Motor neuron (in vitro differentiated cells): ENCODE data around the gene FCRL6. TPM values are rescaled to one million over a fixed set of nuclear protein-coding genes. Genes with fewer than 3 reads are reported as not detected.

ENCODE experiments used
- ATAC-seq, 8 experiments: fragments of 200-7000 bp; cut with Tn5 transposase; replicated peaks in 6 of 8; 2 replicates each; pipeline ENCODE4 v1.8.0; 2021; ENCODE audit warnings: mild to moderate bottlenecking in 8 of 8, moderate library complexity in 8 of 8
- H3K27ac ChIP-seq, 2 donors: fragments of 250-450 bp; sonication (Bioruptor Pico); 2 replicates each; pipeline ENCODE4 v1.9.0; 2021; ENCODE audit warnings: antibody characterized with exemption in 2 of 2, mild to moderate bottlenecking in 2 of 2, moderate library complexity in 1 of 2
- H3K4me1 ChIP-seq, 2 donors: fragments of 250-450 bp; sonication (Bioruptor Pico); replicated peaks in 1 of 2; 2 replicates each; pipeline ENCODE4 v1.6.1; 2021; ENCODE audit warnings: antibody characterized with exemption in 2 of 2, mild to moderate bottlenecking in 2 of 2, moderate library complexity in 1 of 2
- H3K4me3 ChIP-seq, 5 donors: fragments of 250-450 bp; sonication (Bioruptor Pico); 2 replicates each; pipeline ENCODE4 v1.9.0; 2021; ENCODE audit warnings: antibody characterized with exemption in 5 of 5, mild to moderate bottlenecking in 5 of 5, moderate library complexity in 4 of 5
- WGBS, 10 experiments: fragments of 450-650 bp; shearing (Covaris generic); methylation state at CpG; one replicate each; pipeline ENCODE4 v1.0.0; 2022; 5-methylcytosine and 5-hydroxymethylcytosine counted together
- in situ Hi-C, 9 experiments: fragments of 400-800 bp; cut with MboI; loops; one replicate each; pipeline ENCODE4 v1.15.0; 2021; ENCODE audit warnings: low sequenced_read_pairs in 9 of 9, low pct_unique_long_range_greater_than_20kb in 2 of 9; ENCODE audit not compliant: unreplicated experiment in 9 of 9
- total RNA-seq, 8 experiments: library from RNA; unstranded; fragments of 300-600 nt; gene quantifications; 2 replicates each; pipeline versions ENCODE4 v1.2.3 to v1.2.4, GENCODE V29; 2022

FCRL6 gene, protein sequence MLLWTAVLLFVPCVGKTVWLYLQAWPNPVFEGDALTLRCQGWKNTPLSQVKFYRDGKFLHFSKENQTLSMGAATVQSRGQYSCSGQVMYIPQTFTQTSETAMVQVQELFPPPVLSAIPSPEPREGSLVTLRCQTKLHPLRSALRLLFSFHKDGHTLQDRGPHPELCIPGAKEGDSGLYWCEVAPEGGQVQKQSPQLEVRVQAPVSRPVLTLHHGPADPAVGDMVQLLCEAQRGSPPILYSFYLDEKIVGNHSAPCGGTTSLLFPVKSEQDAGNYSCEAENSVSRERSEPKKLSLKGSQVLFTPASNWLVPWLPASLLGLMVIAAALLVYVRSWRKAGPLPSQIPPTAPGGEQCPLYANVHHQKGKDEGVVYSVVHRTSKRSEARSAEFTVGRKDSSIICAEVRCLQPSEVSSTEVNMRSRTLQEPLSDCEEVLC
- total RNA-seq: 1 to 10 TPM in 1 of 8 experiments, under 1 TPM in 2, not detected in 5; 0.27 to 1.0 (median 0.42) TPM

DNA sequence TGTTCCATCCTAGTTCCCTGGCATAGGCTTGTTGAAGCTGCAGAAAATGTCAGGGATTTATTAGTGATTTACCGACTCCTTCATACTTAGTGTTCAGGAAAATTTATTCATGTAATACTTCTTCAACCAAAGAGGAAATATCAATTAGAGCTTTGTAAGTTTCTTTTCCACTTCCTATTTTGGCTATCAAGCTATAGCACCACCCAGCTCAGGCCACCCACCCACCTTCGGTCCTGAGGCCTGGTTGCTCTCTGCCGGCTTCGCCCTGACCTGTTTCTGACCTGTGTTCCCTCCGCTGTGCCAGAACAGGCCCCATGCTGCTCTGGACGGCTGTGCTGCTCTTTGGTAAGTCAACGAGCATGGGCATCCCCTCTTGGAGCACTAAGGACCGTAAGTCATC lies at the start of gene FCRL6:
Gene FCRL6 (plus strand): TSS at position 250 of the 400 bp plus-strand sequence. CDS start 65 bp downstream, at position 315.
- no peaks in the 10 kb centered on the region for H3K4me1 ChIP-seq
- no peak within 1 kb of the TSS for H3K27ac ChIP-seq
- in situ Hi-C loops: loop anchor here in 1 of 9 experiments (10.0 kb wide), 1 partner anchor 93 kb away; no protein-coding TSS in a partner anchor
- WGBS, 10 experiments: 59 to 93% (median 73%) methylated on average over 1 to 8 of the region's 8 CpGs; no CpG with 5 or more reads in 2 of the 10 experiments
- ATAC-seq: no peak
- H3K4me3 ChIP-seq: no peak within 1 kb of the TSS

DNA sequence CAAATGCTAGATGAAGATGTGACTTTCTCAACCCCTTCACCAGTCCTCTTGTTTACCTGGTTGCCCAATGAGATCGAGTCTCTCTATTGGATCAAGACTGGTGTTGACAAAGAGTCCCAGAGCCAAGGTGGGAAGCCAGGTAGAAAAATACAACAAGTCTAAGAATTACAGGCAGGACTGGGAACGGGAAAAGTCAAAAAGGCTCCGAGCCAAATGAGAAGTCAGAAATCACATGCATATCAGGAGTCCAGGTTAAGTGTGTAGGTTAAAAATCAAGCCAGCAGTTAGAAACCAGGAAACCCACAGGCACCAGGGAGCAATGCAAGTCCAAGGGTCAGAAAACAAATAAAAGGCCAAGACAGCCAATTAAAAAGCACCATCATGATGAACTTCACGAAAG lies 48.8 kb upstream of the FCRL6 start:
- in situ Hi-C loops: no loop called here
- 27 to 100% (median 78%) methylated on average over 1 to 4 of the region's 4 CpGs; no CpG with 5 or more reads in 2 of the 10 experiments for WGBS, 10 experiments
- H3K4me1 ChIP-seq: no peaks in the 10 kb centered on the region
- no peak overlapping the region for H3K4me3 ChIP-seq
- no peak overlapping the region for H3K27ac ChIP-seq
- no peak for ATAC-seq

DNA sequence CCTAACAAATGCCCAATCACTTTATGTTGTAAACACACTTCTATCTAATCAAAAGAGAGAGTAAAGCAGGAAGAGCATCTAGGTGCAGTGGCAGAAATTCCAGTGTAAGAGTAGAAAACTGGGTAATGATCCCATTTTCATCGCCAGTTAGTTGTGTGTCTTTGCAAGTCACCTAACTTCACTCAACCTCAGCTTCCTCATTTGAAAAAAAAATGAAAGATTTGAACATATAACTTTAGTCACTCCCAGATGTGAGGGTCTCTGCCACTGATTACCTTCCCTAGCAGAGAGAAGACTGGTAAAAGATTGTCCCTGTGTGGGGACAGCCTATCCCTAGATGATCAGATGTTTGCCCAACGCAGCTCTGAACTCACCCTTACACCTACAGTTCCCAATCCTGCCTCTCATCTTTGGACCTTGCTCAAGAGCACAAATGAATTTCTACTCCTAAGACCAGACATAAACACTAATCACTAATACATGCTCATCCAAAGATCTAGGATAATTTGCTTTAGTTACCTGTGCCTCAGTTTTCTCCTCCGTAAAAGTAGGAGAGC lies 46.6 kb upstream of the FCRL6 start:
- in situ Hi-C loops: no loop called here
- no peaks in the 10 kb centered on the region for H3K4me1 ChIP-seq
- no peak overlapping the region for H3K27ac ChIP-seq
- ATAC-seq: no peak
- 40 to 100% (median 85%) methylated on average over 1 to 3 of the region's 3 CpGs; no CpG with 5 or more reads in 1 of the 10 experiments for WGBS, 10 experiments
- no peak overlapping the region for H3K4me3 ChIP-seq

DNA sequence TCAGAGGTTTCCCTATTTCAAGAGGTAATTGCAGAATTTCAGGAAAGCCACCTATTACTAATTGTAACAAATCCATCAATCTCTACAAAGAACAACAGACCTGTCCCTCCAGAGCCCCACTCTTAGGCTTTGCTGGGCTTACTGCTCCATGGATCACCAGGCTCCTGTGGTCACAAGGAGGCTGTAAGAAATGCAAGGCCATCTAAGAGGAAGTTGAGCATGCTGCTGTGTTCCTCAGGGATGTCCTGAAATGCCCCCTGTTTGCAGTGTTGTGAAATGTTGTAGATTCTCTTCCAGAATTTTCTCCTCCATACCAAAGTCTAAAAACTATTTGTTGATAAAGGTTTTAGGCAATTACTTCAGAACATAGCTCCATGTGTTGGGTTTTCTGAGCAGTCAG lies 45.8 kb upstream of the FCRL6 start:
- no peak overlapping the region for H3K27ac ChIP-seq
- ATAC-seq: no peak
- H3K4me3 ChIP-seq: no peak overlapping the region
- H3K4me1 ChIP-seq: no peaks in the 10 kb centered on the region
- in situ Hi-C loops: no loop called here

DNA sequence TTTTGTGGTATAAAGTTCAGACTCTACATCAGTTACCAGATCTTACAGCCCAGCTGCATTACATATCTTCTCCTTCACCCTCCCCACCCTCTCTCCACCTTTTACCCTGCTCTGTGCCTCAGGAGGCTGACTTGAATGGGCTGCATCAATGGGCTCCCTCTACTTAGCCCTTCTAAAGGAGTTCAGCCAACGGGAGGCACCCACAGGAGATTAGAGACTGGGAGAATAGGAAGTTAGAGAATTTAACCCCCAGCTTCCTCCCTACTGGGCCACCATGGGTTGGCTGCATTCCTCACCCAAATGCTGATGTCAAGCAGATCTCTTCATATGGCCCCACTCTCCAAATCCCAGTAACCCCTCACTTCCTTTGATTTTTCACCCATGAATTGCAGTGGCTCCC lies 38.5 kb upstream of the FCRL6 start:
- in situ Hi-C loops: no loop called here
- no peak for ATAC-seq
- WGBS, 10 experiments: 0 to 100% (median 40%) methylated on average over 1 of the region's 1 CpG; no CpG with 5 or more reads in 3 of the 10 experiments
- no peak overlapping the region for H3K4me3 ChIP-seq
- no peaks in the 10 kb centered on the region for H3K4me1 ChIP-seq
- no peak overlapping the region for H3K27ac ChIP-seq

DNA sequence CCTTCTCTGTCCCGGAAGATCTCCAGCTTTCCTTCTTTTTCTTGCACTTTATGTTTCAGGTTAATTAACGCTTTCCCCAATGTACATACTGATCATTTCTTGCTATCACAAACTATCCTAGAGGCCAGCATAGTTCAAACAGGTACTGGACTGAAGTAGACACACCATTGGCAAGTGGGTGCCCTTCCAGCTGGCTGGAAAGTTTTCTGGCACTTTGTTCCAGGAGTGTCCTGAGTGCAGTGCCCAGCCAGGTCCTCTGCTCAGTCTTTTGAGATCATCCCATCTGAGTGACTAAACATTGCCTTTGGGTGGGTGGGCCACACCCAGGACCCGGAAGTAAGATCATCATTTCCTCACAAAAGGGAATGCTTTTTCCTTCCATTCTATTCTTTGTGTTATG lies 36.4 kb upstream of the FCRL6 start:
- no peak overlapping the region for H3K4me3 ChIP-seq
- H3K4me1 ChIP-seq: no peaks in the 10 kb centered on the region
- no peak for ATAC-seq
- in situ Hi-C loops: no loop called here
- H3K27ac ChIP-seq: no peak overlapping the region
- 0 to 92% (median 78%) methylated on average over 1 to 3 of the region's 3 CpGs; no CpG with 5 or more reads in 2 of the 10 experiments for WGBS, 10 experiments

DNA sequence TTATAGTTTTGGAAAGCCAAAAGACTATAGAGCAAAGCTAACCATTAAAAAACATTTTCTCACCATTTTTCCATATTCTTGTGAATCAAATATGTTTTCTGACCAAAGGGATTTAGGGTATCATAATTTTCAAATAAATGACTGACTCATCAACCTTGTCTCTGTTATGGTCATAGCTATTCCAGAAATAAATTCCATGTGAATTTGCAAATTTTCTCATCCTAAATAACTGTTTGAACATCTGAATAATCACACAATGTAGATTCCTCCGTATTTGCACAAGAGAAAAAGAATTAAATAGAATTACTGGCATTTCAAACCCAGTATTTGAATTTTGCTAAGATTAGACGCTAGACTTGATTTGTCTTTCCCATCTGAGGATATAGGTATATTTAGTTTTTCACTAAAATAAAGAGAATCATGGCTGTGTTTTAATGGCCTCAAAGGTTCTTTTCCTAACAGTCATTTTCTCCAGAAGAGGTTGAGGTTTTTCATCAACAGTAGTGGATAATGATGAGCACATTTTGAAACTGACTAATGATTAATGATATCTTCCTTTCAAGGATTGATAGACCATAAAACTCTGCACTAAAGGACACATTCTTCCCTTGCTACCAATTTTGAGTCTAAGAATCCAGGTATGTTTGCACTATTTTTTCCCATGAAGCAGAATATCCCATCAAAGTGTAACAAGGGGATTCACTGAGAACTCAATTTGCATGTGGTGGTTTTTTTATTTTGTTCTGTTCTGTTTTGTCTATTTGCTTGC lies 30.8 kb upstream of the FCRL6 start:
- in situ Hi-C loops: no loop called here
- no peak overlapping the region for H3K4me3 ChIP-seq
- H3K27ac ChIP-seq: no peak overlapping the region
- H3K4me1 ChIP-seq: no peaks in the 10 kb centered on the region
- ATAC-seq: peak in 3 of 8 experiments; percentile 75 to 92 (median 81)
- WGBS, 10 experiments: 9 to 94% (median 75%) methylated on average over 1 to 2 of the region's 2 CpGs; no CpG with 5 or more reads in 1 of the 10 experiments

DNA sequence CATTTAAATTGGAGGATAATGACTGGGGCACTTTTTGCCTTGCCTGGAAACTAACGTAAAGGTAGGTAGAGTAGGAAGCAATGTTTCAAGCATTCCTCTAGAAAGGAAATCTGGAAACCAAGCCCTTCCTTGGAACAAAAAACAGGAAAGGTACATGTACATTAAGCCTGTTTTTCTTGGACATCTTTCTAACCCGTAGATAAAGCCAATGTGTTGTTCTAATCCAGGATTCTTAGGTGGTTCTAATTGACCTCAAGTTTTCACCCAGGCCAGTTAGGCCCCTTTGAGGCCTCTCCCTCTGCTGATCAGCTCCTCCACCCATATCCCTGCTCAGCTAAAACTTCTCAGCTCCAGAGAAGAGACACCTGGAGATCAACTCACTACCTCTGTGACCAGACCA lies 27.7 kb upstream of the FCRL6 start:
- H3K4me3 ChIP-seq: no peak overlapping the region
- in situ Hi-C loops: no loop called here
- H3K27ac ChIP-seq: no peak overlapping the region
- ATAC-seq: no peak
- WGBS, 10 experiments: 0 to 100% (median 81%) methylated on average over 1 to 2 of the region's 2 CpGs; no CpG with 5 or more reads in 3 of the 10 experiments
- no peaks in the 10 kb centered on the region for H3K4me1 ChIP-seq

DNA sequence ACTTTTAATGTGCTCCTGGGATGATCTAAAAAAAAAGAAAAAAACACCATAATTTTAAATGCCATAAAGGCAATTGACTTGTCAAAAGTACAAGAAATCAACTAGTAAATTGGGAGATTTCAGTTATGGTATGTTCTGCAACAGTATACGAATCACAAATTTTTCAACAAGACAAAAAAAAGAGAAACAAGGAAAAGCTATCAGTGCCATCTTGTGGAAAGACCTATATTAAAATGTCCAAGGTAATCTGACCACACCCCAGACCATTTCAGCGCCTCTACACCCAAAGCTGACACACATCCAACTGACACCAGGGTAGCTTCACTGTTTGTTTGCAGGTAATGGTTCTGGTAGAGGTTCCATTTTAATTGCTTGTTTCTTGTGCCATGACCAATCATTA lies 26.4 kb upstream of the FCRL6 start:
- 19 to 95% (median 63%) methylated on average over 1 to 2 of the region's 2 CpGs; no CpG with 5 or more reads in 1 of the 10 experiments for WGBS, 10 experiments
- Histone ChIP-seq H3K27ac (no peak overlapping the region), H3K4me1 (no peaks in the 10 kb centered on the region), H3K4me3 (no peak overlapping the region)
- no peak for ATAC-seq
- in situ Hi-C loops: loop anchor here in 5 of 9 experiments (25.0 kb wide), 5 partner anchors 112 to 638 kb away; partner anchors contain the start of genes IGSF9 (in 1 of the 5) and TAGLN2 (in 1 of the 5)

DNA sequence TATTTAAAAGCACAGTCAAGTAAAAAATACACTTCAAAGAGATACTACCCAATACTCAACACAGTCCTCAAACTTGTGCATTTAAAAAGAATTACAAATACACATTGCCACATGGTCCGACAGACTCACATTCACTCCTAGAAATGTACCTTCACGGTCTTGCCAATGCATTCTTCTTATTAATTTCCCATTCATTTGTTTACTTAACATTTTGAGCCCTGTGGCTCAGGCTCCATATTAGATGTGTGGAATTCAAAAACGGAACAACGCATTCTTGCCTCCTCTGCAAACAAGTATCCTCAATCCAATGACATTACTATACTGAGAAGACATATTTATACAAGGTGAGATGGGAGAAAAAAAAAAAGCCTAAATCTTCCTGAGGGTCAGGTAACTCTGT lies 23.9 kb upstream of the FCRL6 start:
- no peaks in the 10 kb centered on the region for H3K4me1 ChIP-seq
- ATAC-seq: no peak
- no peak overlapping the region for H3K27ac ChIP-seq
- no peak overlapping the region for H3K4me3 ChIP-seq
- in situ Hi-C loops: loop anchor here in 5 of 9 experiments (25.0 kb wide), 5 partner anchors 109 to 641 kb away; partner anchors contain the start of genes IGSF9 (in 1 of the 5) and TAGLN2 (in 1 of the 5)
- WGBS, 10 experiments: 47 to 100% (median 83%) methylated on average over 2 to 4 of the region's 4 CpGs; no CpG with 5 or more reads in 2 of the 10 experiments

DNA sequence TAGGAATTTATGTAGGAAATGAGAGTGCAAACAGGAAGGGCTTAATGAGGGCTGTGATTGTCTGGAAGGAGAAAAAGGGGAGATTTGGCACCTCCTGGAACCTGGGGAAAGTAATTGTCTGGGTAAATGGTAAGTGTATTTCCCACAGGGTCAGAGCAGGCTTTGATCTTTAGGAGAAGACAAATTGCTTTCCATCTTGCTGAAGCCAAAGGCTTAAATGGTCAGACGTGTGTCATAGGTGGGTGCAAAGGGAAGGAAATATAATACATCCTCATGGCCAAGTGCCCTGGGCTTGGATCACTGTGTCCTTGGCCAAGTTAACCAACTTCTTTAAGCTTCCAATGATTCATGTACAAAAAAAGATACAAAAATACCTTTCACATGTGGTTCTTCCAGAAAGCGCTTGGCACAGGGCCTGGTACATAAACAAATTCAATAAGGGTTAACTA lies 22.7 kb upstream of the FCRL6 start:
- H3K4me1 ChIP-seq: no peaks in the 10 kb centered on the region
- H3K4me3 ChIP-seq: no peak overlapping the region
- H3K27ac ChIP-seq: no peak overlapping the region
- in situ Hi-C loops: loop anchor here in 5 of 9 experiments (25.0 kb wide), 5 partner anchors 108 to 642 kb away; partner anchors contain the start of genes IGSF9 (in 1 of the 5) and TAGLN2 (in 1 of the 5)
- 0 to 100% (median 85%) methylated on average over 1 to 2 of the region's 2 CpGs; no CpG with 5 or more reads in 2 of the 10 experiments for WGBS, 10 experiments
- peak in 1 of 8 experiments; percentile 1 for ATAC-seq
